ENCODE data around the gene ARHGAP28. TPM values are rescaled to one million over a fixed set of nuclear protein-coding genes. Genes with fewer than 3 reads are reported as not detected.

ARHGAP28 gene
- total and polyA plus RNA-seq, 2 experiments from 2014 or later: 13.6 to 23.7 TPM

GRCh38 chr18:6781142-6781714 is 51.7 kb downstream of the ARHGAP28 start:
- H3K27me3 ChIP-seq: no peaks in the 10 kb centered on the region
- peaks cover 44% of the 10 kb centered on the region for H3K4me1 ChIP-seq (ENCODE audit: low read depth)
- peak overlapping the region; percentile 59 for H3K27ac ChIP-seq
- no peaks in the 10 kb centered on the region for H3K9me3 ChIP-seq (ENCODE audit: low read depth)
- TF ChIP-seq CTCF (IDR thresholded peaks at IDR 0.05; ENCODE audit: low read depth, low read length): no peak
- no peak for DNase-seq (ENCODE audit: low read depth in 1 of 2, low spot score in 1 of 2)
- no peaks in the 10 kb centered on the region for H3K36me3 ChIP-seq
- H3K4me3 ChIP-seq: no peak overlapping the region

- Histone ChIP-seq H3K9me3 (ENCODE audit: low read depth) (no peaks in the 10 kb centered on the region), H3K4me1 (ENCODE audit: low read depth) (peaks cover 44% of the 10 kb centered on the region), H3K27me3 (no peaks in the 10 kb centered on the region), H3K4me3 (no peak overlapping the region), H3K36me3 (no peaks in the 10 kb centered on the region), H3K27ac (peak overlapping the region; percentile 59)
- no peak for TF ChIP-seq CTCF (IDR thresholded peaks at IDR 0.05; ENCODE audit: low read depth, low read length)
- DNase-seq (ENCODE audit: low read depth in 1 of 2, low spot score in 1 of 2): peak in 1 of 2 donors; percentile 65
These were observed 52.3 kb downstream of the ARHGAP28 start for GRCh38 chr18:6781796-6782195.

GRCh38 chr18:6782861-6783260 is 53.3 kb downstream of the ARHGAP28 start:
- Histone ChIP-seq H3K27me3 (no peaks in the 10 kb centered on the region), H3K27ac (no peak overlapping the region), H3K4me3 (no peak overlapping the region), H3K9me3 (ENCODE audit: low read depth) (no peaks in the 10 kb centered on the region), H3K4me1 (ENCODE audit: low read depth) (peaks cover 44% of the 10 kb centered on the region), H3K36me3 (no peaks in the 10 kb centered on the region)
- no peak for TF ChIP-seq CTCF (IDR thresholded peaks at IDR 0.05; ENCODE audit: low read depth, low read length)
- DNase-seq (ENCODE audit: low read depth in 1 of 2, low spot score in 1 of 2): no peak

GRCh38 chr18:6784046-6784445 is 54.5 kb downstream of the ARHGAP28 start:
- peaks cover 40% of the 10 kb centered on the region for H3K4me1 ChIP-seq (ENCODE audit: low read depth)
- no peak overlapping the region for H3K4me3 ChIP-seq
- no peaks in the 10 kb centered on the region for H3K27me3 ChIP-seq
- no peak for DNase-seq (ENCODE audit: low read depth in 1 of 2, low spot score in 1 of 2)
- H3K9me3 ChIP-seq (ENCODE audit: low read depth): no peaks in the 10 kb centered on the region
- H3K36me3 ChIP-seq: no peaks in the 10 kb centered on the region
- no peak for TF ChIP-seq CTCF (IDR thresholded peaks at IDR 0.05; ENCODE audit: low read depth, low read length)
- peak overlapping the region; percentile 67 for H3K27ac ChIP-seq

GRCh38 chr18:6785001-6785400 is 55.5 kb downstream of the ARHGAP28 start:
- Histone ChIP-seq H3K4me3 (no peak overlapping the region), H3K27ac (peak overlapping the region; percentile 67)
- peak in 1 of 2 donors; percentile 45 for DNase-seq (ENCODE audit: low read depth in 1 of 2, low spot score in 1 of 2)

More at GRCh38 chr18:6785001-6785400, 55.5 kb downstream of the ARHGAP28 start:
- Histone ChIP-seq H3K27me3 (no peaks in the 10 kb centered on the region), H3K4me1 (ENCODE audit: low read depth) (peaks cover 32% of the 10 kb centered on the region), H3K36me3 (no peaks in the 10 kb centered on the region), H3K9me3 (ENCODE audit: low read depth) (no peaks in the 10 kb centered on the region)
- TF ChIP-seq CTCF (IDR thresholded peaks at IDR 0.05; ENCODE audit: low read depth, low read length): no peak

Data from cardiac muscle cell (in vitro differentiated cells and primary cell).